SK-N-MC (cell line): Measurements from ENCODE around the gene PRR33.

Source experiments
- DNase-seq: peaks from one replicate; pipeline ENCODE4 v3.0.0-alpha.2; 2011; ENCODE audit warnings: low read depth, low spot score
- H3K27ac ChIP-seq: fragments of 200-600 bp; sonication (generic); 2 replicates; pipeline ENCODE4 v1.5.1; 2016; ENCODE audit warnings: mixed run types
- H3K36me3 ChIP-seq: fragments of 200-600 bp; sonication (generic); 2 replicates; pipeline ENCODE4 v1.6.1; 2017; ENCODE audit warnings: antibody characterized with exemption, low read length, mixed read lengths; ENCODE audit not compliant: insufficient read depth
- H3K4me3 ChIP-seq: fragments of 200-600 bp; sonication (generic); 2 replicates; pipeline ENCODE4 v1.5.1; 2016
- H3K9ac ChIP-seq: fragments of 200-600 bp; sonication (generic); 2 replicates; pipeline ENCODE4 v1.8.0; 2017; ENCODE audit warnings: mixed run types, mixed read lengths; ENCODE audit not compliant: insufficient read length
- H3K9me3 ChIP-seq: fragments of 200-600 bp; sonication (generic); 2 replicates; pipeline ENCODE4 v1.6.1; 2017; ENCODE audit warnings: low read depth, mild to moderate bottlenecking, antibody characterized with exemption, low read length, moderate library complexity, mixed read lengths
- EZH2 ChIP-seq: fragments of 200-600 bp; sonication (generic); IDR thresholded peaks from one replicate; pipeline ENCODE4 v1.6.1; 2017; ENCODE audit warnings: antibody characterized with exemption
- FOXP2 ChIP-seq: optimal IDR thresholded peaks from 2 replicates; pipeline ENCODE3; 2011; ENCODE audit warnings: mild to moderate bottlenecking, moderate library complexity; ENCODE audit not compliant: insufficient read depth; ENCODE audit errors: extremely low read length, control extremely low read depth
- POLR2AphosphoS5 ChIP-seq: IDR thresholded peaks from 2 replicates; pipeline ENCODE4 v1.6.1; 2012; ENCODE audit warnings: mild to moderate bottlenecking, low read depth, low read length, borderline replicate concordance

The PRR33 gene

GRCh38 chr11:1847926-1848639 is 43.6 kb downstream of the PRR33 start:
- Histone ChIP-seq H3K27ac (no peak overlapping the region), H3K9me3 (no peaks in the 10 kb centered on the region), H3K36me3 (no peaks in the 10 kb centered on the region), H3K4me3 (no peak overlapping the region), H3K9ac (no peak overlapping the region)
- TF ChIP-seq POLR2AphosphoS5 (no peak), EZH2 (no peak), FOXP2 (no peak)
- DNase-seq: no peak

DNA sequence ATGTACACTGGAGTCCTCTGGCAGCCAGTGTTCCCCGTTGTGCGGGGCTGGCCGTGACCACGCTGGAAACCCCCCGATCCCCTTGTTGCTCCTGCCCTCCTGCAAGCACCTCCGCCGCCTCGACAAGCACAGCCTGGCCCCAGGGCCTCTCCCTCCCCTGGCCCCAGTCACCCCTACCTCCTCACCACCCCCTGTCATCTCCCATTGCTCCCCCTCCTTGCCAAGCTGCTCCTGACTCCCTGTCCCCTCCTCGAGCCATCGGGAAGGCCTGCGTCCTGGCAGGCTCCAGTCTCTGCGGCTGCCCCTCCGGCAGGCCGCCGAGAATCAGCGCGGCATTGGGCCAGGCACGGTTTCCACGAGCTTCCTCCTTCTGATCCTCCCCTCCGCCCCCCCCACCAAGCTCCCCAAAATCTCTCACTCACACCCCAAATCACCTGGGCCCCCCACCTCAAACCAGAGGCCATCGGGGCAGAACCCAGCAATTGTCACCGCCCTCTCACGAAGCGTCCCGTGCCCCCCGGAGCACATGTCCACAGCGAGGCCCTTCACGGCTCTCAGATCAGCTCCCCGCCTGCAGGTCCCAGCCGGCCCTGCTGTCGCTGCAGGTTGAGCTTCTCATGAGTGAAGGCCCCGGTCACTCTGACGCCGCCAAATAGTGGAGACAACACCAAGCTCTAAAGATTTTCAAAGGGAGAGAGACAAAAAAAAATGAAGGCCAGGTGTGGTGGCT is 44.5 kb downstream of the PRR33 start:
- Histone ChIP-seq H3K9ac (no peak overlapping the region), H3K9me3 (no peaks in the 10 kb centered on the region), H3K4me3 (no peak overlapping the region), H3K36me3 (no peaks in the 10 kb centered on the region), H3K27ac (no peak overlapping the region)
- no peak for DNase-seq
- TF ChIP-seq POLR2AphosphoS5: no peak
- no peak for TF ChIP-seq FOXP2
- TF ChIP-seq EZH2: no peak

- H3K9me3 ChIP-seq: no peaks in the 10 kb centered on the region
- no peak for TF ChIP-seq EZH2
- H3K36me3 ChIP-seq: no peaks in the 10 kb centered on the region
- DNase-seq: no peak
- no peak overlapping the region for H3K4me3 ChIP-seq
- H3K27ac ChIP-seq: no peak overlapping the region
- H3K9ac ChIP-seq: no peak overlapping the region
These were observed 45.2 kb downstream of the PRR33 start for GRCh38 chr11:1846453-1846932.

DNA sequence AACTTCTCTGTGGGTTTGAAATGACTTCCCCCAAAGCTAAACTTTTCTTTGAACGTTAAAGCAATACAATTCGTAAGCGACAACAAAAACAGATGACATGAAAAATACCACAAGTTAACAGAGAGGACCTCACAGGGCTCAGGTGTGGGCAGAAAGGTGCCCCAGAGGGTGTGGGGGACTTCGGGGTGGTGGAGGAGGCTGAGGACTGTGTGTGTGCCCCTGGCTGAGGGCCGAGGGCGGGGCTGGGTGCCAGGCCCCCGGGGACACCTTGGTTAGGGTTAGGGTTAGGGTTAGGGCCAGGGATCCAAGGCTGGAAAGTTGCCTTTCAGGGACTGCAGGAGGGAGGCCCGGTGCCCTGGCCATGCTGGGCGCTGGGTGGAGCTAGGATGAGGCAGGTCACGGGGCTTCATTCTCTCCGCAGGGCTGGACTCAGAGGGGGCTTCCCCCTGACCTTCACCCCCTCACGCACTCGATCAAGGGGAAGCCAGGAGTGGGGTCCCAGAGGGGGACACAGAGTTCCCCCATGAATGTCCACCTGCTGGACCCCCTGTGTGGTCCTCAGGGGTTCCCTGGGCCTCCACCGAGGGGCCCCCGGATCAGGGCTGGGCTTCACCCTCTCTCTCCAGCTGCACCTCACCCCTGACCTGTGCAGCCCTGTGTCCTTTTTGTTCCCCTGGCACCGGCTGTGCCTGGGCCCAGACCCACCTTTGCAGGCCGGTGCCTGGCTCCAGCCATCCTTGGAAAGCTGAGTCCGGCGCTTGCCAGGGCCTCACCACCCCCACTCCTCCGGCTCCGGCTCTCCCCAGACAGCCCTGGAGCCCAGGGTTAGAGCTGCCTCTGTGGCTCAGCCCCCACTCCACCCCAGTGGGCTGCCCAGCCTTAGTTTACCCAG is 45.9 kb downstream of the PRR33 start:
- DNase-seq: no peak
- TF ChIP-seq FOXP2: no peak
- no peak for TF ChIP-seq EZH2
- TF ChIP-seq POLR2AphosphoS5: no peak
- no peak overlapping the region for H3K9ac ChIP-seq
- H3K9me3 ChIP-seq: no peaks in the 10 kb centered on the region
- no peaks in the 10 kb centered on the region for H3K36me3 ChIP-seq
- H3K4me3 ChIP-seq: no peak overlapping the region
- no peak overlapping the region for H3K27ac ChIP-seq

DNA sequence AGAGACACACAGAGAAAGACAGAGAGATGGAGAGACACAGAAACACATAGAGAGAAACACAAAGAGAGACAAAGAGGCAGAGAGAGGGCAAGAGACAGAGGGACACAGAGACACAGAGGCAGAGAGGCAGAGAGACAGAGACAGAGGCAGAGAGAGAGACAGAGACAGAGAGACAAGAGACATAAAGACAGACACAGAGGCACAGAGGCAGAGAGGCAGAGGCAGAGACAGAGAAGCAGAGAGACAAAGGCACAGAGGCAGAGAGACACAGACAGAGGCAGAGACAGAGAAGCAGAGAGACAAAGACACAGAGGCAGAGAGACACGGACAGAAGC is 46.6 kb downstream of the PRR33 start:
- TF ChIP-seq EZH2: no peak
- TF ChIP-seq POLR2AphosphoS5: no peak
- no peak for TF ChIP-seq FOXP2
- no peaks in the 10 kb centered on the region for H3K9me3 ChIP-seq
- no peak overlapping the region for H3K9ac ChIP-seq
- no peak overlapping the region for H3K27ac ChIP-seq
- no peak for DNase-seq
- H3K36me3 ChIP-seq: no peaks in the 10 kb centered on the region
- H3K4me3 ChIP-seq: no peak overlapping the region

DNA sequence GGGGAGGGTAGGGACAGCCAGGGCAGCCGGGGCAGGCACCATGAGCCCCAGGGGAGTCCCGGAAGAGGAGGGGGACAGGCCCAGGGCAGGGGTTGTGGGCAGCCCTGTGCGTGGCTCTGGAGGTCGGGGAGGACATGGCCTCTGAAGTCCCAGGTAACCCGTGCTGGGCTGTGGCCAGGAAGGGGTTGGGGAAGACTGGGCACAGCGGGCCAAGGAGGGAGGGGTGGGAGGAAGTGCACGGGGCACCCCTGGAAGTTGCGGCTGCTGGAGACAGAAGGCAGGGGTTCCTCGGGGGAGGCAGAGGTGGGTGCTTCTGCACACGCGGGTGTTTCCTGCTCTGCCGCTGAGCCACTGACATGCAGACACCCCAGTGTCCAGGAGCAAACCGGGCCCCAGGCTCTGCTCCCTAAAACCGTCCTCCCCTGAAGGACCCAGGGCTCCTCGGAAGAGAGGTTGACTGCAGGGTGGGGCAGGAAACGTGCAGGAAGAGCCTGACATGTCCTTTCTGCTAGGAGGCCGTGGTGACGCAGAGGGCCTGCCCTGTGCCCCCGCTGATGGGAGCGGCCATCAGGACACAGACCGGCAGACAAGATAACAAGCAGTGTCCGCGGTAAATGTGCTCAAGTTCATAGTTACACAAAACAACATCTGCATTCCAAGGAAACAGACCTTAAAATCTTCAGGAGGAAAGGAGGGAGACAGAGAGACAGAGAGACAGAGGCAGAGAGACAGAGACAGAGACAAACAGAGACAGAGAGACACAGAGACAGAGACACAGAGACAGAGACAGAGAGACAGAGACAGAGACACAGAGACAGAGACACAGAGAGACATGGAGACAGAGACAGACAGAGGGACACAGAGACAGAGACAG is 47.2 kb downstream of the PRR33 start:
- TF ChIP-seq POLR2AphosphoS5 (no peak), EZH2 (peak; percentile 48), FOXP2 (no peak)
- no peak overlapping the region for H3K4me3 ChIP-seq
- no peaks in the 10 kb centered on the region for H3K9me3 ChIP-seq
- H3K36me3 ChIP-seq: no peaks in the 10 kb centered on the region
- no peak overlapping the region for H3K27ac ChIP-seq
- no peak for DNase-seq
- H3K9ac ChIP-seq: no peak overlapping the region

DNA sequence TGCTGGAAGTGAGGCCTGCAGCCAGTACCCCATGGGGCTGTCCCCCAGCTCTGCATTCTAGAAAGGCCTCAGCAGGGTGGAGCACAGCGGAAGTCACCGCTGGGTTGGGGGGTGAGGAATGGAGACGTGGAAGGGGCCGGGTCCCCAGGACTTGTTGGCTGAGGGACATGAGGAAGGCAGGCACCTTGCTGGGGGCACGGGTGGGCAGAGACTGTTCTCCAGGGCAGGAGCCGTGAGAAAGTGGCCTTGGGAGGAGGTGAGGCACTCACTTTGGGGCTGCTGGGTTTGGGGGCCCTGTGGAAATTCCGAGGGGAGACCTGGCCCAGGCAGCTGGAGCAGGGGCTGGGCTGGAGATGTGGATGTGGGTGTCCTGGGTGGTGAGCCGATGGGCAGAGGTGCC is 47.9 kb downstream of the PRR33 start:
- Histone ChIP-seq H3K36me3 (no peaks in the 10 kb centered on the region), H3K27ac (no peak overlapping the region), H3K9ac (no peak overlapping the region), H3K9me3 (no peaks in the 10 kb centered on the region), H3K4me3 (no peak overlapping the region)
- DNase-seq: no peak
- TF ChIP-seq POLR2AphosphoS5: no peak
- TF ChIP-seq FOXP2: no peak
- TF ChIP-seq EZH2: no peak

GRCh38 chr11:1843098-1843473 is 48.6 kb downstream of the PRR33 start:
- Histone ChIP-seq H3K9ac (no peak overlapping the region), H3K27ac (no peak overlapping the region), H3K4me3 (no peak overlapping the region), H3K36me3 (no peaks in the 10 kb centered on the region), H3K9me3 (no peaks in the 10 kb centered on the region)
- DNase-seq: no peak
- TF ChIP-seq FOXP2 (no peak), POLR2AphosphoS5 (no peak), EZH2 (no peak)
